CD4-positive, alpha-beta T cell (primary cell): ENCODE data around the gene MAPK4. TPM values are rescaled to one million over a fixed set of nuclear protein-coding genes. Genes with fewer than 3 reads are reported as not detected.

Experiments used
- ATAC-seq: fragments of 200-7000 bp; cut with Tn5 transposase; one replicate; pipeline ENCODE4 v1.10.0; 2022; ENCODE audit warnings: mild to moderate bottlenecking; ENCODE audit not compliant: poor library complexity
- CTCF ChIA-PET: fragments of 350-600 bp; sonication (Branson Sonifier 250); formaldehyde crosslinking; loops from one replicate; lab custom pipeline; 2021; ENCODE audit warnings: antibody characterized with exemption, inconsistent platforms; lab: Charles Lee
- POLR2A ChIA-PET: fragments of 350-600 bp; sonication (Branson Sonifier 250); formaldehyde crosslinking; loops from one replicate; lab custom pipeline; 2021; ENCODE audit warnings: antibody characterized with exemption, inconsistent platforms; lab: Charles Lee
- DNase-seq, 14 experiments: peaks; one replicate each; pipeline ENCODE4 v3.0.0-alpha.2; 2013 to 2020; ENCODE audit warnings: mixed read lengths in 2 of 14
- H3K27ac ChIP-seq, 2 donors: one replicate each; pipeline versions ENCODE4 v1.5.1 to v1.7.0; 2013; ENCODE audit warnings: low read length in 2 of 2, low read depth in 1 of 2, mild to moderate bottlenecking in 1 of 2
- H3K27me3 ChIP-seq, 2 experiments: 1 replicate in 1 of 2; 2 replicates in 1 of 2; pipeline versions ENCODE4 v1.6.1 to v1.7.0; 2013; ENCODE audit warnings: low read length in 2 of 2, control low read depth in 1 of 2, mild to moderate bottlenecking in 1 of 2, moderate library complexity in 1 of 2; ENCODE audit not compliant: insufficient read depth in 2 of 2, control insufficient read depth in 1 of 2
- H3K36me3 ChIP-seq: one replicate; pipeline ENCODE4 v1.6.1; 2013; ENCODE audit warnings: low read length, control low read depth; ENCODE audit not compliant: insufficient read depth
- H3K4me1 ChIP-seq: one replicate; pipeline ENCODE4 v1.6.1; 2013; ENCODE audit warnings: low read length, control low read depth; ENCODE audit not compliant: insufficient read depth
- H3K4me3 ChIP-seq: one replicate; pipeline ENCODE4 v1.5.1; 2013; ENCODE audit warnings: mild to moderate bottlenecking, low read length, moderate library complexity
- H3K9me3 ChIP-seq, 2 experiments: 1 replicate in 1 of 2; 2 replicates in 1 of 2; pipeline versions ENCODE4 v1.6.1 to v1.7.0; 2013; ENCODE audit warnings: low read length in 2 of 2, mild to moderate bottlenecking in 2 of 2, control low read depth in 1 of 2, moderate library complexity in 1 of 2; ENCODE audit not compliant: control insufficient read depth in 1 of 2, insufficient read depth in 1 of 2
- H3K27ac Mint-ChIP-seq: one replicate; pipeline ENCODE4 v1.8.0; 2020; ENCODE audit warnings: mixed read lengths
- H3K27me3 Mint-ChIP-seq: one replicate; pipeline ENCODE4 v1.8.0; 2021; ENCODE audit warnings: mixed read lengths
- H3K36me3 Mint-ChIP-seq: one replicate; pipeline ENCODE4 v1.8.0; 2021; ENCODE audit warnings: low read depth, mixed read lengths
- H3K4me1 Mint-ChIP-seq: one replicate; pipeline ENCODE4 v1.8.0; 2021; ENCODE audit warnings: low read depth, mixed read lengths
- H3K4me3 Mint-ChIP-seq: one replicate; pipeline ENCODE4 v1.8.0; 2020; ENCODE audit warnings: mild to moderate bottlenecking, mixed read lengths
- H3K9me3 Mint-ChIP-seq: one replicate; pipeline ENCODE4 v1.8.0; 2020; ENCODE audit warnings: mixed read lengths
- CTCF ChIP-seq: fragments of 200-600 bp; IDR thresholded peaks from one replicate; pipeline ENCODE4 v1.8.0; 2022; ENCODE audit warnings: antibody characterized with exemption, mild to moderate bottlenecking
- intact Hi-C, 2 experiments: fragments of 100-400 bp; cut with DNase I in 1 of 2; cut with micrococcal nuclease in 1 of 2; formaldehyde crosslinking; loops; one replicate each; pipeline versions ENCODE4 v1.15.1 to v1.9.0; 2023 to 2025; cut with DNase I, micrococcal nuclease
- total RNA-seq, 174 experiments: library from RNA in 2 of 174; stranded (reverse) in 2 of 174; gene quantifications; one replicate each; pipeline ENCODE4 v1.2.3 and lab custom pipeline; 2021 to 2026

MAPK4 gene
- total RNA-seq, 2 experiments from 2014 or later: not detected

- intact Hi-C loops: no loop called here
- CTCF ChIA-PET: no interaction called here
- H3K27ac Mint-ChIP-seq: no peak overlapping the region
- H3K9me3 Mint-ChIP-seq: no peaks in the 10 kb centered on the region
- no peak for TF ChIP-seq CTCF
- POLR2A ChIA-PET: no interaction called here
- no peaks in the 10 kb centered on the region for H3K27me3 ChIP-seq
- no peak overlapping the region for H3K4me3 ChIP-seq
- peaks cover under 1% of the 10 kb centered on the region for H3K27me3 Mint-ChIP-seq
- DNase-seq (no peak), ATAC-seq (no peak)
- no peaks in the 10 kb centered on the region for H3K36me3 Mint-ChIP-seq
- H3K4me1 ChIP-seq: no peaks in the 10 kb centered on the region
- H3K4me3 Mint-ChIP-seq: no peak overlapping the region
- no peak overlapping the region for H3K27ac ChIP-seq
- H3K4me1 Mint-ChIP-seq: no peaks in the 10 kb centered on the region
- no peaks in the 10 kb centered on the region for H3K36me3 ChIP-seq
- no peaks in the 10 kb centered on the region for H3K9me3 ChIP-seq
Measured at GRCh38 chr18:50628533-50628905, 68.6 kb downstream of the MAPK4 start.

GRCh38 chr18:50629148-50629631 lies 69.3 kb downstream of the MAPK4 start:
- Mint-ChIP-seq H3K4me1 (no peaks in the 10 kb centered on the region), H3K4me3 (no peak overlapping the region), H3K36me3 (no peaks in the 10 kb centered on the region), H3K27ac (no peak overlapping the region), H3K27me3 (no peaks in the 10 kb centered on the region), H3K9me3 (no peaks in the 10 kb centered on the region)
- Histone ChIP-seq H3K4me3 (no peak overlapping the region), H3K27me3 (peaks cover 0 to 1% of the 10 kb centered on the region in 2 experiments), H3K27ac (no peak overlapping the region), H3K4me1 (no peaks in the 10 kb centered on the region), H3K9me3 (no peaks in the 10 kb centered on the region), H3K36me3 (no peaks in the 10 kb centered on the region)
- ChIA-PET CTCF (no interaction called here), POLR2A (no interaction called here)
- intact Hi-C loops: no loop called here
- TF ChIP-seq CTCF: no peak
- ATAC-seq: no peak
- no peak for DNase-seq

GRCh38 chr18:50630895-50631294 lies 71.0 kb downstream of the MAPK4 start:
- ATAC-seq: no peak
- intact Hi-C loops: no loop called here

More at GRCh38 chr18:50630895-50631294, 71.0 kb downstream of the MAPK4 start:
- H3K27me3 ChIP-seq: peaks cover 0 to 2% of the 10 kb centered on the region in 2 experiments
- CTCF ChIA-PET: no interaction called here
- no peak overlapping the region for H3K27ac ChIP-seq
- no peak for TF ChIP-seq CTCF
- POLR2A ChIA-PET: no interaction called here
- Mint-ChIP-seq H3K36me3 (no peaks in the 10 kb centered on the region), H3K27me3 (peaks cover 2% of the 10 kb centered on the region), H3K4me3 (no peak overlapping the region), H3K9me3 (no peaks in the 10 kb centered on the region), H3K4me1 (no peaks in the 10 kb centered on the region), H3K27ac (no peak overlapping the region)
- H3K4me1 ChIP-seq: no peaks in the 10 kb centered on the region
- no peak for DNase-seq
- H3K4me3 ChIP-seq: no peak overlapping the region
- no peaks in the 10 kb centered on the region for H3K36me3 ChIP-seq
- H3K9me3 ChIP-seq: no peaks in the 10 kb centered on the region
